Upper lobe of left lung (tissue), 6 donors: ENCODE data around the gene MAZ. TPM values are rescaled to one million over a fixed set of nuclear protein-coding genes. Genes with fewer than 3 reads are reported as not detected.
"Not testable (repeated sequence)": the region's sequence is repeated elsewhere in the genome, so short reads cannot be mapped to it uniquely, and the experiment has no call there.

ENCODE experiments used
- ATAC-seq, 2 donors: fragments of 200-7000 bp; cut with Tn5 transposase; one replicate each; pipeline ENCODE4 v1.9.1; 2022; ENCODE audit warnings: mild to moderate bottlenecking in 2 of 2, moderate library complexity in 2 of 2; ENCODE audit not compliant: low FRiP score in 2 of 2
- DNase-seq, 2 donors: peaks; one replicate each; pipeline ENCODE4 v3.0.0-alpha.2; 2019 to 2020
- H3K27ac ChIP-seq, 4 donors: fragments of 200-600 bp; sonication (generic); one replicate each; pipeline ENCODE4 v1.5.1; 2016 to 2019
- H3K27me3 ChIP-seq, 4 donors: fragments of 200-600 bp; sonication (generic); one replicate each; pipeline ENCODE4 v1.5.1; 2017 to 2019
- H3K36me3 ChIP-seq, 4 donors: fragments of 200-600 bp; sonication (generic); one replicate each; pipeline ENCODE4 v1.5.1; 2016 to 2019
- H3K4me1 ChIP-seq, 4 donors: fragments of 200-600 bp; sonication (generic); one replicate each; pipeline ENCODE4 v1.5.1; 2018 to 2019
- H3K4me3 ChIP-seq, 4 donors: fragments of 200-600 bp; sonication (generic); one replicate each; pipeline ENCODE4 v1.5.1; 2017 to 2019; ENCODE audit warnings: mild to moderate bottlenecking in 2 of 4, moderate library complexity in 1 of 4
- H3K9me3 ChIP-seq, 4 donors: fragments of 200-600 bp; sonication (generic); one replicate each; pipeline ENCODE4 v1.5.1; 2018 to 2019
- EP300 ChIP-seq, 4 donors: sonication (generic); formaldehyde crosslinking; IDR thresholded peaks; one replicate each; pipeline ENCODE4 v1.5.1; 2017; ENCODE audit warnings: antibody characterized with exemption in 4 of 4, control low read depth in 2 of 4
- POLR2A ChIP-seq, 4 donors: fragments of 450-650 bp; IDR thresholded peaks; one replicate each; pipeline ENCODE4 v1.5.1; 2016 to 2017; ENCODE audit warnings: antibody characterized with exemption in 4 of 4, mild to moderate bottlenecking in 2 of 4
- POLR2AphosphoS5 ChIP-seq, 2 donors: sonication (generic); formaldehyde crosslinking; IDR thresholded peaks; one replicate each; pipeline ENCODE4 v1.5.1; 2017; ENCODE audit warnings: antibody characterized with exemption in 2 of 2
- WGBS, 2 donors: methylation state at CpG; one replicate each; pipeline ENCODE4 v1.1.5; 2017 to 2018; 5-methylcytosine and 5-hydroxymethylcytosine counted together
- total RNA-seq, 6 donors: library from RNA; depleted of rRNA in 4 of 6; stranded (reverse); fragments of >200 nt in 4 of 6; gene quantifications; one replicate each; pipeline versions ENCODE4 v1.1.0 to v1.2.1, GENCODE V29; 2016 to 2021
- TF ChIP-seq, protein P1 (sequence below), 6 experiments: fragments of 450-650 bp in 4 of 6; fragments of 200-600 bp in 2 of 6; sonication (generic) in 2 of 6; IDR thresholded peaks; one replicate each; pipeline ENCODE4 v1.5.1; 2016 to 2019; ENCODE audit warnings: antibody characterized with exemption in 6 of 6
- donor health status: DM: no; HTN: no; CAD: no; lungs with moderate emphysema.
- donor health status: DM: no; HTN: yes; CAD: no; lungs with severe emphysema.

MAZ gene
- total RNA-seq, 6 donors from 2014 or later, result 83.7 to 232 (median 165) TPM

DNA sequence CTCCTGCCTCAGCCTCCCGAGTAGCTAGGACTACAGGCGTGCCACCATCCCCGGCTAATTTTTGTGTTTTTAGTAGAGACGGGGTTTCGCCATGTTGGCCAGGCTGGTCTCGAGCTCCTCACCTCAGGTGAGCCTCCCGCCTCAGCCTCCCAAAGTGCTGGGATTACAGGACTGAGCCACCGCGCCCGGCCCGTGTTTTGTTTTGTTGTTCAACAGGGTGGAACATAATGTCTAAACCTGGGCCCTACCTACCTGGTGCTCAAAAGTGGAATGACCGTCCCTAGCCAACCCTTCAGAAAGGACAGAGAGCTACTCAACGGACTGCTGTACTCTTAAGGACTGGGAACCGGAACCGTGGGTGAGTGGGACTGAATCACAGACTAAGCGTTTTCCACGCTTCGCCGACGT is 16.6 kb upstream of the MAZ start:
- no peaks in the 10 kb centered on the region for H3K27me3 ChIP-seq
- WGBS, 2 donors, result 67 to 92% methylated on average over 6 to 20 of the region's 20 CpGs
- H3K4me3 ChIP-seq, result peak overlapping the region; percentile 23 to 86 (median 84)
- ATAC-seq (peak; percentile 13 to 54), DNase-seq (peak in 1 of 2 donors; percentile 60)
- peaks cover 17 to 32% (median 18%) of the 10 kb centered on the region in 4 donors for H3K4me1 ChIP-seq
- no peaks in the 10 kb centered on the region for H3K36me3 ChIP-seq
- TF ChIP-seq POLR2A (IDR thresholded peaks at IDR 0.05), result no peak
- TF ChIP-seq EP300 (IDR thresholded peaks at IDR 0.05), result no peak
- no peak for TF ChIP-seq POLR2AphosphoS5 (IDR thresholded peaks at IDR 0.05)
- TF ChIP-seq, protein P1, sequence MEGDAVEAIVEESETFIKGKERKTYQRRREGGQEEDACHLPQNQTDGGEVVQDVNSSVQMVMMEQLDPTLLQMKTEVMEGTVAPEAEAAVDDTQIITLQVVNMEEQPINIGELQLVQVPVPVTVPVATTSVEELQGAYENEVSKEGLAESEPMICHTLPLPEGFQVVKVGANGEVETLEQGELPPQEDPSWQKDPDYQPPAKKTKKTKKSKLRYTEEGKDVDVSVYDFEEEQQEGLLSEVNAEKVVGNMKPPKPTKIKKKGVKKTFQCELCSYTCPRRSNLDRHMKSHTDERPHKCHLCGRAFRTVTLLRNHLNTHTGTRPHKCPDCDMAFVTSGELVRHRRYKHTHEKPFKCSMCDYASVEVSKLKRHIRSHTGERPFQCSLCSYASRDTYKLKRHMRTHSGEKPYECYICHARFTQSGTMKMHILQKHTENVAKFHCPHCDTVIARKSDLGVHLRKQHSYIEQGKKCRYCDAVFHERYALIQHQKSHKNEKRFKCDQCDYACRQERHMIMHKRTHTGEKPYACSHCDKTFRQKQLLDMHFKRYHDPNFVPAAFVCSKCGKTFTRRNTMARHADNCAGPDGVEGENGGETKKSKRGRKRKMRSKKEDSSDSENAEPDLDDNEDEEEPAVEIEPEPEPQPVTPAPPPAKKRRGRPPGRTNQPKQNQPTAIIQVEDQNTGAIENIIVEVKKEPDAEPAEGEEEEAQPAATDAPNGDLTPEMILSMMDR (IDR thresholded peaks at IDR 0.05), result no peak
- H3K9me3 ChIP-seq, result no peaks in the 10 kb centered on the region
- peak overlapping the region; percentile 89 to 93 (median 90) for H3K27ac ChIP-seq

DNA sequence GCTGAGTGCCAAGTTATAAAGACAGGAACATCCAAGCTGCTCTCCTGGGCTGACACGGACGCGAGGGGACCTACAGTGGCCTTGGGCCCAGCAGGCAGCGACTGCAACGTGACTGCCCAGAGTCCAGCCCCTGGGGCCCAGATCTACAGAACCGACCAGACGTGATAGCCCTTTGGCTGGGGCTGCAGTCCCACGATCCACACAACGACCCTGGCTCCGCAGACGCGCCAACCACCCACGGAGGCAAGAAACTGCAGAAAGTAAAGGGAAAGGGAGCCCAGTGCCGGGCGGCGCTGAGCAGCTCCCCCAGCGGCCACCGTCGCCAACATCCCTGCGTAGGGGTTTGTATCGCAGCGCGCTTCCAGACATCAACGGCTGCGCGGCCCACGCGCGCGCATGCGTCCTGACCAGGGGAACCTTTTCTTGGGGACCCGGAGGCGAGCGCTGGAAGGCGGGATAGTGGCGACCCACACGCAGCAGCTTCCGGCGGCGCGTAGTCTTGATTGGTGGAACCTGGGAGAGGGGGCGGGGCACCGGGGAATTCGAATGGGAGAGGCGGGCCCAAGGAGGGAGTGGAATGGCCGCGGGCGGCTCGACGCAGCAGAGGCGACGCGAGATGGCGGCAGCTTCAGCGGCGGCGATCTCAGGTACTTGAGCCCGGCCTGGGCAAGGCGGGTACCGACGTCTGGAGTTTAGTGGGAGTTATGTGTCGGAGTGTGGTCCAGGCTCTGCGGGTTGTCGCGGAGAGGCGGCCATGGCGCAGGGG is 16.0 kb upstream of the MAZ start, which contains the start of gene KIF22:
Gene KIF22 (plus strand): TSS at position 569 of the 766 bp plus-strand sequence. CDS start 9 bp downstream, at position 578.
- Histone ChIP-seq H3K4me3 (peak within 1 kb of the TSS; percentile 83 to 89 (median 86)), H3K9me3 (no peaks in the 10 kb centered on the region), H3K27me3 (no peaks in the 10 kb centered on the region), H3K4me1 (peaks cover 16 to 26% (median 17%) of the 10 kb centered on the region in 4 donors), H3K27ac (peak within 1 kb of the TSS; percentile 89 to 93 (median 90)), H3K36me3 (no peaks in the 10 kb centered on the region)
- TF ChIP-seq POLR2AphosphoS5 (IDR thresholded peaks at IDR 0.05), result peak; percentile 68 to 93
- no peak for TF ChIP-seq EP300 (IDR thresholded peaks at IDR 0.05)
- TF ChIP-seq, protein P1 (IDR thresholded peaks at IDR 0.05), result peak; percentile 56 to 94 (median 91)
- TF ChIP-seq POLR2A (IDR thresholded peaks at IDR 0.05), result peak in 3 of 4 donors; percentile 28 to 87 (median 78)
- WGBS, 2 donors, result 0 to 1% methylated on average over 30 to 58 of the region's 67 CpGs
- ATAC-seq (peak; percentile 99), DNase-seq (peak; percentile 99 to 100)

DNA sequence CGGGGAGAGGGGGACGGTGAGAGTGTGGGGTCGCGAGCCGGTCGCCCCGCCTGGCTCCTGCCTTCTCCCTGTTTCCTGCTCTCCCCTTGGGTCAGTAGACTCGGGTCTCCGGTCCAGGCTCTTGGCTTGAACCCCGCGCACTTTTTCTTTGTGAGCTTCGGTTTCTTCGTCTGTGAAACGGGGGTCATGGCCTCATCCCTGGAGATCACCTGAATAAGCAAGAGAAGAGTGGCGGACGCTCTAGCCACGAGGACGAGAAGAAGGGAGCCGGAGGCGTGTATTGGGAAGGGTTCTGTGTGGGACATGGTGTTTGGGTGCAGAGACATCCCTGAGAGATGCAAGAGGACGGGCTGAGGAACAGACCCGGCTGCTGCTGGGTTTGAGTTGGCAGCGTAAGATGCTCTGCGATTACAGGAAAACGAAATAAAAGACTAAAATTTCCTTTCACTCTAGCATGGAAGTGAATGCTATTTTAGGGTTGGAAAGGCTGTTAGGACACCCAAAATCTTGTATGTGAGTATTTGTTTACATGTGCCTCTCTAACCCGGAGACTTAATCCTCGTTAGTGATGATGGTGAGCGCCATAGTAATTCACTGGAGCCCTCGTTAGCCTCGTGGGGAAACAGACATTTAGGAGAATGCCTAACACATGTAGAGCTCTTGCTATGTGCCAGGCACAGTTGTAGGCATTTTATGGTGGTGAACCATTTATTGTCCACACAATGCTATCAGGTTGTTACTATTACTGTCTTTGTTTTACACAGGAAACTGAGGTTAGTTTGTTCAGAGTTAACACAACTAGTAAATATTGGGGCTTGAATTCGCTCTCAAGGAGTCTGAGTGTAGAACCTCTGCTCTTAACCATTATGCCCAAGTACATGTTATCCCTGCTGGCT is 15.1 kb upstream of the MAZ start:
- Histone ChIP-seq H3K27ac (peak overlapping the region in 3 of 4 donors; percentile 54 to 90 (median 90)), H3K4me3 (peak overlapping the region; percentile 83 to 89 (median 86)), H3K4me1 (peaks cover 15 to 24% (median 17%) of the 10 kb centered on the region in 4 donors), H3K9me3 (no peaks in the 10 kb centered on the region), H3K27me3 (no peaks in the 10 kb centered on the region), H3K36me3 (no peaks in the 10 kb centered on the region)
- no peak for TF ChIP-seq EP300 (IDR thresholded peaks at IDR 0.05)
- TF ChIP-seq, protein P1 (IDR thresholded peaks at IDR 0.05), result no peak
- no peak for TF ChIP-seq POLR2AphosphoS5 (IDR thresholded peaks at IDR 0.05)
- TF ChIP-seq POLR2A (IDR thresholded peaks at IDR 0.05), result no peak
- DNase-seq (no peak), ATAC-seq (peak in 1 of 2 donors; percentile 26)
- WGBS, 2 donors, result 3 to 4% methylated on average over 27 of the region's 31 CpGs

DNA sequence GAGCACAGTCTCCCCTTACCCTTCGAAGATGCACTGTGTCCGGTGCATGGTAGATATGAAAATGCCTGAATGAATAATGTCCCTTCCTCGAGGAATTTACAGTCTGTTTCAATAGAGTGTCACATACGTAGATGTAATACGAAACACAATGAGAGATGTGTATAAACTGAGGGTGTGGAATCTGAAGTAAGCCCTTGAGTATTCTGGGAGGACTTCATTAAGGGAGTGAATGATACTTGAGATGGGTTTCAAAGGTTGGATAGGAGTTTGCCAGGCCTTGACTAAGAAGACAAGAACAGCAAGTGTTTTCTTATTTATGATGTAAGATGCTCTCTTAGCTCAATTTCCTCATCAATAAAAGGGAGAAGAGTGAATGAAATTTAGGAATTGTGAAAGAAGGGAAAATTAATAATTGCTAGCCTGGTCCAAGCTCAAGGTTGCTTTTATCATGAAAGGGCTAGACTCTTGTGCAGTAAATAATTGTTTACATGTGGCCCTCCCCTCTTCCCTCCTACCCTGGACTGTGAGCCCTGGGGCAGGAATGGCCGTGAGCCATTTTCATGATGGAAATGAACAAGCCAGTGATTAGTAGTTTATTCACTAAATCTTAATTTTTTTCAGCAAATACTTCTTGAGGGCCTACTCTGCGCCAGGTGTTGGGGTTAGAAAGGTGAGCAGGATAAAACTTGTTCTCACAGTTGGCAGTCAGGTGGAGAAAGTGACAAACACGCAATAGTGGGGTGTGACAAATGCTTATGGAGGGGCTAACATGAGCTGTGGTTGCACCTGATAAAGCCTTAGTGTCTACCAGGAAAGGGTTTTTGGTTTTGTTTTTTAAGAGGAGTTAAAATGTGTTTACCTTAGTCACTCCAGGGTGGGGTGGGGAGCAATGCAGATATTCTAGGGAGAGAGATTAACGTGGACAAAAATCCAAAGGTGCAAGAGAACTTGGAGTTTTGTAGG is 14.2 kb upstream of the MAZ start:
- Histone ChIP-seq H3K4me3 (peak overlapping the region in 2 of 4 donors; percentile 83 to 86), H3K4me1 (peaks cover 15 to 24% (median 17%) of the 10 kb centered on the region in 4 donors), H3K36me3 (peaks cover 0 to 2% (median under 1%) of the 10 kb centered on the region in 4 donors), H3K9me3 (no peaks in the 10 kb centered on the region), H3K27ac (no peak overlapping the region), H3K27me3 (no peaks in the 10 kb centered on the region)
- TF ChIP-seq, protein P1 (IDR thresholded peaks at IDR 0.05), result no peak
- TF ChIP-seq POLR2A (IDR thresholded peaks at IDR 0.05), result no peak
- no peak for TF ChIP-seq EP300 (IDR thresholded peaks at IDR 0.05)
- DNase-seq (no peak), ATAC-seq (no peak)
- 69 to 74% methylated on average over 9 of the region's 9 CpGs for WGBS, 2 donors

DNA sequence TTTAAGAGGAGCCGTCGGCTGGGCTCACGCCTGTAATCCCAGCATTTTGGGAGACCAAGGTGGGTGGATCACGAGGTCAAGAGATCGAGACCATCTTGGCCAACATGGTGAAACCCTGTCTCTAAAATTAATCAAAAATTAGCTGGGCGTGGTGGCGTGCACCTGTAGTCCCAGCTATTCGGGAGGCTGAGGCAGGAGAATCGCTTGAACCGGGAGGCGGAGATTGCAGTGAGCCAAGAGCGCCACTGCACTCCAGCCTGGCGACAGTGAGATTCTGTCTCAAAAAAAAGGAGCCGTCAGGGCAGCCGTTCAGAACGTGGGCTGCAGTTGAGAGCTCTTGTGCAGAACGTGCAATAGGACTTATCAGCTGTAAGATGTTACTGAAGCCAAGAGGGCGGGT is 13.2 kb upstream of the MAZ start:
- H3K36me3 ChIP-seq, DNase-seq, H3K9me3 ChIP-seq, H3K4me3 ChIP-seq, H3K27ac ChIP-seq, H3K27me3 ChIP-seq, ATAC-seq: not testable (repeated sequence)
- H3K4me1 ChIP-seq, result peaks cover 15 to 24% (median 17%) of the 10 kb centered on the region in 4 donors
- 90% methylated on average over 18 of the region's 18 CpGs for WGBS, 2 donors
